GM12873 (cell line): Measurements from ENCODE around the gene BNIP3.

Experiments
- TF ChIP-seq, protein P1 (sequence below): IDR thresholded peaks from 2 replicates; pipeline ENCODE4 v1.5.1; 2012; ENCODE audit warnings: low read depth, mild to moderate bottlenecking, moderate library complexity, low read length, control low read depth; ENCODE audit not compliant: insufficient read depth; ENCODE audit errors: missing control alignments

Gene BNIP3

DNA sequence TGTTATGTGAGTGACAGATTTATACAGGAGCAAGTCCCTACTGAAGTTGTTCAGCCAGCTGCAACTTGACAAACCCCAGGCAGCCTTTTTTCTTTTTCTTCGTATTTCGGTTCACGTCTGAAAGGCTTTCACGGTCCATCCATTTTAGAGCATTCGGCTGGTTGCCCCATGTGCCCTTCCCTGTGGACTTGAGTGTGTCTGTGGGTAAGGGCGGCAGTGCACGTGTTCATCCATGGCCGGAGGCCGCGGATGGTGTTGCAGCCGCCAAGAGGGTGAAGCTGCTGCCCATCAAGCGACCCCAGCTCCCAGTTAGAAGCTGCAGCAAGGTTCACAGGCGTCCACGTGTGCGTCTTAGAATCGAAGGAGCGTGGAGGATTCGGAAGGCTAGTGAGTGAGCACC is 45.0 kb downstream of the BNIP3 start:
- TF ChIP-seq, protein P1, sequence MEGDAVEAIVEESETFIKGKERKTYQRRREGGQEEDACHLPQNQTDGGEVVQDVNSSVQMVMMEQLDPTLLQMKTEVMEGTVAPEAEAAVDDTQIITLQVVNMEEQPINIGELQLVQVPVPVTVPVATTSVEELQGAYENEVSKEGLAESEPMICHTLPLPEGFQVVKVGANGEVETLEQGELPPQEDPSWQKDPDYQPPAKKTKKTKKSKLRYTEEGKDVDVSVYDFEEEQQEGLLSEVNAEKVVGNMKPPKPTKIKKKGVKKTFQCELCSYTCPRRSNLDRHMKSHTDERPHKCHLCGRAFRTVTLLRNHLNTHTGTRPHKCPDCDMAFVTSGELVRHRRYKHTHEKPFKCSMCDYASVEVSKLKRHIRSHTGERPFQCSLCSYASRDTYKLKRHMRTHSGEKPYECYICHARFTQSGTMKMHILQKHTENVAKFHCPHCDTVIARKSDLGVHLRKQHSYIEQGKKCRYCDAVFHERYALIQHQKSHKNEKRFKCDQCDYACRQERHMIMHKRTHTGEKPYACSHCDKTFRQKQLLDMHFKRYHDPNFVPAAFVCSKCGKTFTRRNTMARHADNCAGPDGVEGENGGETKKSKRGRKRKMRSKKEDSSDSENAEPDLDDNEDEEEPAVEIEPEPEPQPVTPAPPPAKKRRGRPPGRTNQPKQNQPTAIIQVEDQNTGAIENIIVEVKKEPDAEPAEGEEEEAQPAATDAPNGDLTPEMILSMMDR: no peak

DNA sequence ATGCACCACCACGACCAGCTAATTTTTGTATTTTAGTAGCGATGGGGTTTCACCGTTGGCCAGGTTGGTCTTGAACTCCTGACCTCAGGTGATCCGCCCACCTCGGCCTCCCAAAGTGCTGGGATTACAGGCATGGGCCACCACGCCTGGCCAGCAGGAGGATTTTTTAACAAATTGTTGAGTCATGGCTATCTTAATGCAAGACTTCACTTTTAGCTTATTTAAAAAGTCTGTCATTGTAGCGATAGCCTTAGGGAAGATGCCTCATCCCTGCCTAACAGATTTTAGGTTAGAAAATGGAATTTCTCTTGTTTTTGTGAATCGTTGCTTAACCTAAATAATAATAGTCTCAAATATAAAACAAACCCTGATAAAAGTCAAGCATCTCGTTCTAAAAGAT is 45.4 kb downstream of the BNIP3 start:
- TF ChIP-seq, protein P1: no peak

DNA sequence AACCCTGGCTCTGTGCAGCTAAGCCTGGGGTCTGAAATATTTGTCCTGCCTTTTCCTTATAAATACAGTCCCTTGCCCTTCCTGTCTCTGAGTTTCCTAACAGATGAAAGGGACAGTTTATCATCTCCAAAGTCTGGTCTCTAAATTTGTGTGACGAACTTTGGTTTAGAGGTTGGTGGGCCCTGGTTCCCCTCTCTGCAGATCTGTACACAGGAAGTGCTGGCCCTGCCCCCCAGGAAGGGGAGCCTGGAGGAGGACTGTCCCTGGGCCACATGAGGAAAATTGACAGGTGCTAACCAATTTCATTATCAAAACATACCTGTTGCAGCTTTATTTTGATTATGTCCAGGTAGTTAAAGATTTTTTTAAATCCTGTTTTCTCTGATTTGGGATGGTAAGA is 46.5 kb downstream of the BNIP3 start:
- TF ChIP-seq, protein P1: no peak

DNA sequence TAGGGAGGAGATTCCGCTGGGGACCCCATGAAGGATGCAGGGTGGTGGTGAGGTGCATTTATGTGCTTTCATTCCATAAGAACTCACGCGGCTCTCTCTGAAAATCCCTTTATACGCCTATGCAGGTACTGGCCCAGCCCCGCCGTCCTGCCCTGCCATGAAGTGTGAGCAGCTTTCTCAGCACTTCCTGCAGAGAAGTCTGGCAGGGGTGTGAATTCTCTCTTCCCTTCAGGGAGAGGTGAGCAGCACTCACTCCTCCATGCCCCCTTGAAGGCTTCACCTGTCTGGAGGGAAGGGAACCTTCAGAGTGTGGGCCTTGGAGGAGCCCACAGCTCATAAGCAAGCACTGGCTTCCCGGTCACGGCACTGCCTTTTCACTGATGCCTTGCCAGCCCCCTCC is 47.0 kb downstream of the BNIP3 start:
- TF ChIP-seq, protein P1: no peak

DNA sequence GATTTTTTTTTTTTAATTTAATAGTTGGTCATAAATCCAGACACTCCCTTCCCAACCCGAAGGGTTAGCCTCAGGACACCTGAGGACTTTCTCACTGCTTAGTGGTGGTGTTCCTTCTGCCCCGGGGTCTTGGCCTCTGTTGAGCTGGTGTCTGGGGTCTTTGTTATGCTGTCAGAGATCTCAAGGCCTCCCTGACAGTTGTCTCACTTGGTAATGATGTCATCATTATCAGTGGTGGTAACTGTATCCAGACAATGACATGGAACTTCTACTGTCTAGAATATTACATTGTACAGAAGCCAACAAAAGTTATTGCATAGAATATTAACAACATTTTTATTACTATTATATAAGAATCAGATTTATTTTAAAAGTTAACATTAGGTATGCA is 48.0 kb downstream of the BNIP3 start:
- TF ChIP-seq, protein P1: no peak

DNA sequence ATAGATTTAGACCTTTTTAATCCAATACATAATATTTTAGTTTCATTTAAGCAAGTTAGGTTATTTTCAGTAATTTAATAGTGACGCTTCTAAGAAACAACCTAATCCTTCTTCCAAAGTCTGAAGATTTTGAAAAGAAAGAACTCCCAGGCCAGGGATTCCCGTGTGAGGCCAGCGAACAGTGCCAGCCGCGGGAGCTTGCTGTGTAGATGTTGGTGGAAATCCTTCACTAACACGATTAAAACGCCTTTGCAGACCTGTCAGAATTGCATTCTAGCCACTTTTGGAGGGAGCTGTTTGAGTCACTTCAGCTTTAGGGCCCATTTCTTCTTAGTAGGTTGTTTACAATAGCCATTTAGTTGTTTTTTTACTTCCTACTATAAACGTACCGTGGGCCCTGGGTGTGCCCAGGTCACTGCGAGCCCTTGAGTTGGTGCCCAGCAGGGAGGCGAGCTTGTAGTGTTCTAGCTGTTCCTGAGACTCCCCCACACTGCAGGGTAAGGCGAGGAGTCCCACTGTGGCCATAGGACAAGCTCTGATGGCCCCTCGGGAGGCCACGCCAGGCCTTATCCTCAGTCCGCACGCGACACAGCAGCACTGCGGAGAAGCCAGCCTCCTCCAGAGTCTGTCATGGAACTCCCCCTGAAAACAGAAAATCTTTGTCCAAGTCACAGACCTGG is 48.6 kb downstream of the BNIP3 start:
- TF ChIP-seq, protein P1: no peak

DNA sequence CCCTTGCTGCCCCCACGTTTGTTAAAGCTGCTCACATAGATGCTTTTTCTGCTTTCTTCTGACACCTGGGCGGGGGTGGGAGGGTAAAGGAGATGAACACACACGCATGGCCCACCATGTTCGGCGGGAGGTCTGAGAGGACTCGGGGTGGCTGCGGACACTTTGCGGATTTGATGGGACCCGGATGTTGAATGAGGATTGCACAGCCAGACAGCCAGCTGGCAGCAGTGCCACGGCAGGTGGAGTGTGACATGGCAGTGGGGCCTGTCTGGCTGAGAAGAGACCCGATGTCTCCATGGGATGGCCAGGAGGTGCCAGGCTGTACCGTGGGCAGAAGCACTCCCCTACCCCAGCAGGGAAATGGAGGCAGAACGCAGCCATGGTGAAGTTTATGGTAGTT is 49.7 kb downstream of the BNIP3 start:
- TF ChIP-seq, protein P1: no peak
